ENCODE measurements around the gene MDH1B.

The MDH1B gene

GRCh38 chr2:206797376-206797775, 32.2 kb upstream of the MDH1B start:
- H3K4me1 ChIP-seq (ENCODE audit: control insufficient read depth, insufficient read depth, low read length): peaks cover 11% of the 10 kb centered on the region

DNA sequence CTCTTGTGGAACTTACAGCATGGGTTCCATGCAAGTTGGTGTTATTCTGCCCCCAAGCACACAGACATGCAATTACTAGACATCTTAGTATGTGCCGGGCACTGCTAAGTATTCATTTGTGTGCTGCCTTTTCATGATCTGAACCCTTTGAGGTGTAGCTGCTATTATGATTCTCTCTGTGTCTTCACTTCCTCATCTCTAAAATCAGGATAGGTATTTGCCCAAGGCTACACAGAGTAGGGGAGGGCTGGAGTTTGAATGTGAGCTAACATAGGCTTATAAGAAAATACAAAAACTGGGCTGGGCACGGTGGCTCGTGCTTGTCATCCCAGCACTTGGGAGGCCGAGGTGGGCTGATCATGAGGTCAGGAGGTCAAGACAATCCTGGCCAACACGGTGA, 27.5 kb upstream of the MDH1B start:
- Histone ChIP-seq H3K4me3 (ENCODE audit: low read length) (no peak overlapping the region), H3K9ac (ENCODE audit: low read length) (no peak overlapping the region), H3K36me3 (ENCODE audit: control insufficient read depth, insufficient read depth, low read length) (peaks cover 19% of the 10 kb centered on the region), H3K27ac (ENCODE audit: low read depth, low read length) (no peak overlapping the region), H3K27me3 (ENCODE audit: control insufficient read depth, insufficient read depth, low read length) (no peaks in the 10 kb centered on the region), H3K4me1 (ENCODE audit: control insufficient read depth, insufficient read depth, low read length) (no peaks in the 10 kb centered on the region)

More at GRCh38 chr2:206797376-206797775, 32.2 kb upstream of the MDH1B start:
- H3K9ac ChIP-seq (ENCODE audit: low read length): no peak overlapping the region
- H3K4me3 ChIP-seq (ENCODE audit: low read length): no peak overlapping the region
- H3K36me3 ChIP-seq (ENCODE audit: control insufficient read depth, insufficient read depth, low read length): peaks cover 2% of the 10 kb centered on the region
- H3K27me3 ChIP-seq (ENCODE audit: control insufficient read depth, insufficient read depth, low read length): no peaks in the 10 kb centered on the region
- H3K27ac ChIP-seq (ENCODE audit: low read depth, low read length): no peak overlapping the region

DNA sequence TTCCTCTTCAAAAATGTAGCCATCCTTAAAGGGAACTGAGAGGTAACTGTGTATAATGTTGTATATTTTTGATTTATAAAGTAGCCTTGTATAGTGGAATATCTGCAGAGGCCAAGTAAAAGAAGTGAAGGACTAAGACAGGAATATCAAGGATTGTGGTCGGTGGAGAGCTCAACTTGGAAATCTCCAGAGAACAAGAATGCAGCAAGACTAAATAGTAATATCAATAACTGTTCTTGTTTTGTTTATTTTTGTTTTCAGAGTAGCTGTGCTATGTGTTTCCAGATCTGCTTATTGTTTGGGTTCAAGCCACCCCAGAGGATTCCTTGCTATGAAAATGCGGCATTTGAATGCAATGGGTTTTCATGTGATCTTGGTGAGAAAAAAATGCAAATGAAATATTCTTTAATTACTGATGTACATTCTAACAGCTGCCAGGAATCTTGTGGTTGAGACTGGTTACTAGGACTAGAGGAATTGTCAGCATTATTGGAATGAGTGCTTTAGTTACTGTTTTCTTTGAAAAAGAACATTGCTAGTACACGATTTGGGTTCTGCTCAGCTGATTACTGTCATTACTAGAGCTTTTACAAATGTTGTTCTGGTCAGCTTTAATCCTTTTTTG, 25.3 kb upstream of the MDH1B start:
- Histone ChIP-seq H3K4me1 (ENCODE audit: control insufficient read depth, insufficient read depth, low read length) (no peaks in the 10 kb centered on the region), H3K4me3 (ENCODE audit: low read length) (no peak overlapping the region), H3K27me3 (ENCODE audit: control insufficient read depth, insufficient read depth, low read length) (no peaks in the 10 kb centered on the region), H3K9ac (ENCODE audit: low read length) (no peak overlapping the region), H3K36me3 (ENCODE audit: control insufficient read depth, insufficient read depth, low read length) (peaks cover 25% of the 10 kb centered on the region), H3K27ac (ENCODE audit: low read depth, low read length) (no peak overlapping the region)

DNA sequence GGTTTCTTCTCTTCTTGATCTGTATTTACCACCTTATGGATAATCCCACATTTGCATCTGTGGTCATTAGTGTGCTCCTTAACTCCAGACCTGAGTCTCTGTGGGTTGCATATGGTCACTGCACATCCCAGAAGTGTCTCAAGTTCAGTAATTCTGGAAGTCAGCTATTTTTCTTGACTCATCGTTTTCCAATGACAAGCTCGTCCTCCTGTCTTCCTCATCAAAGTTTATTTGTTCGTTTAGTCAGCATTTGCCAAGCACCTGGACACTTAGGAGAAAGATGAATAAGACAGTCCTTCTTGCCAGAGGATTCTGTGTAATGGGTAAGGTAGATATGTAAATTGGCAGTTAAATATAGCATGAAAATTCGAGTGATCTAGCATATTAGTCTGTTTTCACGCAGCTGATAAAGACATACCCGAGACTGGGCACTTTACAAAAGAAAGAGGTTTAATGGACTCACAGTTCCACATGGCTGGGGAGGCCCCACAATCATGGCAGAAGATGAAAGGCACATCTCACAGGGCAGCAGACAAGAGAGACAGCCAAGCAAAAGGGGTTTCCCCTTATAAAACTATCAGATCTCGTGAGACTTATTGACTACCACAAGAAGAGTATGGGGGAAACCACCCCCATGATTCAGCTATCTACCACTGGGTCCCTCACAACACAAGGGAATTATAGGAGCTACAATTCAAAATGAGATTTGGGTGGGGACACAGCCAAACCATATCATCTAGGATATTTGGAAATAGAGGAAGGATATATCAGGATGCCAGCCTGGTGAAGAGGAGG, 19.6 kb upstream of the MDH1B start:
- Histone ChIP-seq H3K27ac (ENCODE audit: low read depth, low read length) (no peak overlapping the region), H3K36me3 (ENCODE audit: control insufficient read depth, insufficient read depth, low read length) (peaks cover 25% of the 10 kb centered on the region), H3K4me1 (ENCODE audit: control insufficient read depth, insufficient read depth, low read length) (no peaks in the 10 kb centered on the region), H3K9ac (ENCODE audit: low read length) (no peak overlapping the region), H3K4me3 (ENCODE audit: low read length) (no peak overlapping the region), H3K27me3 (ENCODE audit: control insufficient read depth, insufficient read depth, low read length) (no peaks in the 10 kb centered on the region)

- Histone ChIP-seq H3K9ac (ENCODE audit: low read length) (no peak overlapping the region), H3K27me3 (ENCODE audit: control insufficient read depth, insufficient read depth, low read length) (no peaks in the 10 kb centered on the region), H3K36me3 (ENCODE audit: control insufficient read depth, insufficient read depth, low read length) (peaks cover 22% of the 10 kb centered on the region), H3K4me1 (ENCODE audit: control insufficient read depth, insufficient read depth, low read length) (no peaks in the 10 kb centered on the region), H3K4me3 (ENCODE audit: low read length) (no peak overlapping the region), H3K27ac (ENCODE audit: low read depth, low read length) (no peak overlapping the region)
Observed at GRCh38 chr2:206783718-206784117, 18.6 kb upstream of the MDH1B start.

DNA sequence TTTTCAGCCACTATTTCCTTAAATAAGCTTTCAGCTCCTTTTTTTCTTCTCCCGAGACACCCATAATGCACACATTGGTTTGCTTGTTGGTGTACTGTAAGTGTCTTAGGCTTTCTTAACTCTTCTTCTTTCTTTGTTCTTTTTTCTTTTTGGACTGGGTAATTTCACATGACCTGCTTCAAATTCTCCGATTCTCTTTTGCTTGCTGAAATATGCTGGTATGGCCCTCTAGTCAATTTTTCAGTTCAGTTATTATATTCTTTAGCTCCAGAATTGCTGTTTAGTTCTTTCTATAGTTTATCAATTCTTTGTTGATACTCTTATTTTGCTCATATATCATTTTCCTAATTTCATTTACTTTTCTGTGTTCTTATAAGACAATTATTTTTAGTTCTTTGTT, 15.5 kb upstream of the MDH1B start:
- Histone ChIP-seq H3K4me1 (ENCODE audit: control insufficient read depth, insufficient read depth, low read length) (no peaks in the 10 kb centered on the region), H3K4me3 (ENCODE audit: low read length) (no peak overlapping the region), H3K27me3 (ENCODE audit: control insufficient read depth, insufficient read depth, low read length) (no peaks in the 10 kb centered on the region), H3K9ac (ENCODE audit: low read length) (no peak overlapping the region), H3K36me3 (ENCODE audit: control insufficient read depth, insufficient read depth, low read length) (peaks cover 11% of the 10 kb centered on the region), H3K27ac (ENCODE audit: low read depth, low read length) (no peak overlapping the region)

- no peak overlapping the region for H3K27ac ChIP-seq (ENCODE audit: low read depth, low read length)
- H3K36me3 ChIP-seq (ENCODE audit: control insufficient read depth, insufficient read depth, low read length): peaks cover 3% of the 10 kb centered on the region
Observed at GRCh38 chr2:206776432-206776831, 11.3 kb upstream of the MDH1B start.

DNA sequence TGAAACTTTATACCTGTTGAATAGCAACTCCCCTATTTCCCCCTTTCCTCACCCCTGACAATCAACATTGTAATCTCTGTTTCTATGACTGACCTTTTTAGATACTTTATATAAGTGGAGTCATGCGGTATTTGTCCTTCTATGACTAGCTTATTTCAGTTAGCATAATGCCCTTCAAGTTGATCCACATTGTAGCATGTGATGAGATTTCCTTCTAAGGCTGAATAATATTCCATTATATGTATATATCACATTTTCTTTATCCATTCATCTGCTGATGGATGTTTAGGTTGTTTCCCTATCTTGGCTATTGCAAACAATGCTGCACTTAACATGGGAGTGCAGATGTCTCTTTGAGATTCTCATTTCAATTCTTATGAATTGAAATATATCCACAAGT, 9.7 kb upstream of the MDH1B start:
- Histone ChIP-seq H3K27me3 (ENCODE audit: control insufficient read depth, insufficient read depth, low read length) (no peaks in the 10 kb centered on the region), H3K36me3 (ENCODE audit: control insufficient read depth, insufficient read depth, low read length) (peaks cover 4% of the 10 kb centered on the region), H3K9ac (ENCODE audit: low read length) (no peak overlapping the region), H3K4me3 (ENCODE audit: low read length) (no peak overlapping the region), H3K27ac (ENCODE audit: low read depth, low read length) (no peak overlapping the region), H3K4me1 (ENCODE audit: control insufficient read depth, insufficient read depth, low read length) (no peaks in the 10 kb centered on the region)

More at GRCh38 chr2:206776432-206776831, 11.3 kb upstream of the MDH1B start:
- no peaks in the 10 kb centered on the region for H3K27me3 ChIP-seq (ENCODE audit: control insufficient read depth, insufficient read depth, low read length)
- H3K4me3 ChIP-seq (ENCODE audit: low read length): no peak overlapping the region
- H3K4me1 ChIP-seq (ENCODE audit: control insufficient read depth, insufficient read depth, low read length): no peaks in the 10 kb centered on the region
- no peak overlapping the region for H3K9ac ChIP-seq (ENCODE audit: low read length)

GRCh38 chr2:206766057-206766930, 1.2 kb upstream of the MDH1B start:
- Histone ChIP-seq H3K9ac (ENCODE audit: low read length) (peak overlapping the region; percentile 79), H3K4me3 (ENCODE audit: low read length) (peak overlapping the region; percentile 72), H3K27ac (ENCODE audit: low read depth, low read length) (peak overlapping the region; percentile 86), H3K36me3 (ENCODE audit: control insufficient read depth, insufficient read depth, low read length) (peaks cover 2% of the 10 kb centered on the region), H3K27me3 (ENCODE audit: control insufficient read depth, insufficient read depth, low read length) (no peaks in the 10 kb centered on the region), H3K4me1 (ENCODE audit: control insufficient read depth, insufficient read depth, low read length) (peaks cover 3% of the 10 kb centered on the region)

DNA sequence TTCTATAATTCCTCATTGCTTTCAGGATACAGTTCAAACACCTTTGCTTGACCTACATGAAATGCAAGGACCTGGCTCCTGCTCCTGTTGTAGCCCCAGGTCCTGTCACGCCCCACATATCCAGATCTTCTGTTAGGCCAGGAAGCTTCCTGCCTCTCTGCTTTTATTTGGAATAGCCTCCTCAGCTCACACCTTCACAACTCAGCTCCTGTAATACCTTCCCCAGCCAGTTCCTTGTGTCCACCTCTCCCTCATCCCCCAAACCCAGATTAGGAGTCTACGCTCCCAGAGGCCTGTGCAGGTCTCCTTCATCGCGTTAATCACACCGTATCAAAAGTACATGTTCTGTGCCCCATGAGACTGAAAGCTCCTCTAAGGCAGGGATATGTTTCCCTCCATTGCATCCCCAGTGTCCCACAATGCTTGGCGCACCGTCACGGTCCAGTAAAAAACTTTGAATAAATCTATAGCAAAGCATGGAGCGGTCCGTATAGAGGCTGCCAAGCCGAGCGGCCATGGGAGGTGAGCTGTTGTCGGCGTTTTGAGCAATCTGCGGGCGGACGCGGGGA, 371 bp downstream of the MDH1B start:
- peaks cover 3% of the 10 kb centered on the region for H3K4me1 ChIP-seq (ENCODE audit: control insufficient read depth, insufficient read depth, low read length)
- no peaks in the 10 kb centered on the region for H3K27me3 ChIP-seq (ENCODE audit: control insufficient read depth, insufficient read depth, low read length)
- no peaks in the 10 kb centered on the region for H3K36me3 ChIP-seq (ENCODE audit: control insufficient read depth, insufficient read depth, low read length)
- H3K27ac ChIP-seq (ENCODE audit: low read depth, low read length): peak overlapping the region; percentile 86
- H3K4me3 ChIP-seq (ENCODE audit: low read length): peak overlapping the region; percentile 72
- H3K9ac ChIP-seq (ENCODE audit: low read length): peak overlapping the region; percentile 54

DNA sequence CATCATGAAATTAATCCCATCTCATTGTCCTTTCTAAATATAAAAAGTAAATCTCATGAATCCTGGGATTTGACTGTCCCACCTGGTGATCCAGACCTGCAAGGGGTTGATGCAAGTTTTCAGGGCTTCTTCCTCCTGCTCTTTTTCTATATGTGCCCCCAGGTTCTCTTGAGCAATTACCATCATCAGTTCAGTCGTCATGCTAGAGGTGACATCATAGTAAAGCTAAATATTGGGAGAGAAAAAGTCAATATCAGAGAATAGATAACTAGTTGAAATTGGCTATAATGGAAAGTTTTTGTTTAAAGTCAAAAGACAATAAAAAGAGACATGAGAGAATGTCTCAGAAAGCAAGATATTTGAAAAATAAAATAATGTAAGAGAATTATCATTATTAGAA, 8.3 kb downstream of the MDH1B start:
- Histone ChIP-seq H3K4me1 (ENCODE audit: control insufficient read depth, insufficient read depth, low read length) (no peaks in the 10 kb centered on the region), H3K36me3 (ENCODE audit: control insufficient read depth, insufficient read depth, low read length) (no peaks in the 10 kb centered on the region), H3K9ac (ENCODE audit: low read length) (no peak overlapping the region)

DNA sequence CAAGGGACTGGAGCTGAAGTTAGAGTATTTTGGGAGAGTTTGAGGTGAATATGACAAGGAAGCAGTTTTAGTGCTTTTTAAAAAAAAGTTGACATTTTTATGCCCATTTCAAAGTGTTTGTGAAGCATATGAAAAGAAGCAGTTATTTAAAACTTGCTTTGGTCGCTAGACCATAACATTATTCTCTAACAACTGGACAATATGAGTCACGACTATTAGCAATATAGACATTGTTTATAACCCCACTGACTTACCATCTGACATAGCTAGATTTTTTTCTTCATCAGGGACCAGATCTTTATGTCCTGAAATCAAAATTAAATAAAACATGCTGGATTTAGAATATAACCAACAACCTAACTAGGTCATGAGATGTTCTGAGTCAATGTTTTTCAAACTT, 24.3 kb downstream of the MDH1B start:
- H3K4me1 ChIP-seq (ENCODE audit: control insufficient read depth, insufficient read depth, low read length): no peaks in the 10 kb centered on the region
- H3K4me3 ChIP-seq (ENCODE audit: low read length): no peak overlapping the region
- H3K36me3 ChIP-seq (ENCODE audit: control insufficient read depth, insufficient read depth, low read length): no peaks in the 10 kb centered on the region
- no peak overlapping the region for H3K27ac ChIP-seq (ENCODE audit: low read depth, low read length)
- no peaks in the 10 kb centered on the region for H3K27me3 ChIP-seq (ENCODE audit: control insufficient read depth, insufficient read depth, low read length)
- no peak overlapping the region for H3K9ac ChIP-seq (ENCODE audit: low read length)

More for the DNA sequence above, 8.3 kb downstream of the MDH1B start:
- Histone ChIP-seq H3K27ac (ENCODE audit: low read depth, low read length) (no peak overlapping the region), H3K4me3 (ENCODE audit: low read length) (no peak overlapping the region), H3K27me3 (ENCODE audit: control insufficient read depth, insufficient read depth, low read length) (no peaks in the 10 kb centered on the region)

Data from rectal smooth muscle tissue (tissue), 1 donor.